ENCODE measurements around the gene SCAF4. TPM values are rescaled to one million over a fixed set of nuclear protein-coding genes. Genes with fewer than 3 reads are reported as not detected.

SCAF4 gene
- total and polyA plus RNA-seq, 2 of the 8 experiments (the other 6 are each of a cell fraction or from before 2014, with no cell fraction given): 28.9 to 55.1 TPM

GRCh38 chr21:31760931-31761330 is 29.0 kb upstream of the SCAF4 start:
- Histone ChIP-seq H4K91ac (replicated peaks; ENCODE audit: insufficient read length, low read length) (no peak overlapping the region), H3K18ac (ENCODE audit: extremely low read depth, low read length) (no peak overlapping the region), H2BK12ac (ENCODE audit: low read depth, low read length) (no peak overlapping the region), H2BK120ac (replicated peaks; ENCODE audit: low read depth, low read length) (no peak overlapping the region), H4K5ac (ENCODE audit: insufficient read length, low read depth, low read length) (no peak overlapping the region), H2AK5ac (ENCODE audit: low read depth, low read length) (no peak overlapping the region), H3K27ac (ENCODE audit: low read depth, low read length) (no peak overlapping the region), H3K4me3 (ENCODE audit: extremely low read depth in 1 of 4, insufficient read depth in 2 of 4, low read depth in 3 of 4, low read length in 4 of 4) (no peak overlapping the region), H3K79me1 (ENCODE audit: low read depth, low read length) (no peaks in the 10 kb centered on the region), H2BK5ac (ENCODE audit: low read depth, low read length) (no peak overlapping the region), H3K14ac (ENCODE audit: insufficient read length) (no peak overlapping the region), H3K79me2 (ENCODE audit: control insufficient read depth in 1 of 2, insufficient read depth in 2 of 2, low read length in 2 of 2) (no peaks in the 10 kb centered on the region), H3K9me3 (ENCODE audit: insufficient read depth in 2 of 2, low read depth in 1 of 2, low read length in 1 of 2) (peaks cover 0 to 1% of the 10 kb centered on the region in 2 experiments; a peak in 1 of 4 replicates), H3K9ac (replicated peaks in 1 of 4; ENCODE audit: extremely low read depth in 1 of 4, low read depth in 3 of 4, low read length in 3 of 4) (no peak overlapping the region), H3K36me3 (ENCODE audit: control insufficient read depth in 2 of 4, insufficient read depth in 4 of 4, low read length in 3 of 4) (no peaks in the 10 kb centered on the region), H3K4ac (replicated peaks; ENCODE audit: insufficient read length, low read depth, low read length) (no peak overlapping the region), H3K23me2 (ENCODE audit: low read depth, low read length) (no peaks in the 10 kb centered on the region), H3K23ac (ENCODE audit: insufficient read length) (no peak overlapping the region), H2AFZ (ENCODE audit: low read length) (no peak overlapping the region), H2BK20ac (ENCODE audit: low read length) (no peak overlapping the region), H4K8ac (ENCODE audit: extremely low read depth, insufficient read depth, low read length) (no peak overlapping the region), H3K56ac (replicated peaks; ENCODE audit: insufficient read length, low read depth, low read length) (no peak overlapping the region), H2BK15ac (ENCODE audit: low read length) (no peak overlapping the region), H3K4me1 (replicated peaks in 1 of 4; ENCODE audit: control insufficient read depth in 3 of 4, insufficient read depth in 4 of 4, low read length in 3 of 4) (no peaks in the 10 kb centered on the region), H3K27me3 (replicated peaks in 1 of 4; ENCODE audit: control insufficient read depth in 3 of 4, extremely low read depth in 1 of 4, insufficient read depth in 3 of 4, low read length in 3 of 4) (no peaks in the 10 kb centered on the region), H4K20me1 (replicated peaks in 1 of 2; ENCODE audit: control insufficient read depth in 1 of 2, insufficient read depth in 2 of 2, low read length in 2 of 2) (no peaks in the 10 kb centered on the region), H3K4me2 (ENCODE audit: insufficient read depth in 1 of 2, low read depth in 2 of 2, low read length in 2 of 2) (no peak overlapping the region)
- WGBS, 2 experiments (ENCODE audit: extremely low coverage in 1 of 2, insufficient coverage in 1 of 2, insufficient read length in 1 of 2, insufficient replicate concordance in 2 of 2, low coverage in 1 of 2, low lambda C conversion rate in 2 of 2, missing lambda C conversion rate in 1 of 2): 88% methylated on average over 3 of the region's 4 CpGs; no CpG with 5 or more reads in 1 of the 2 experiments
- ChIA-PET CTCF (ENCODE audit: partially characterized antibody) (no interaction called here), POLR2A (ENCODE audit: partially characterized antibody) (no interaction called here)
- FAIRE-seq (no peak), DNase-seq (ENCODE audit: low read depth in 1 of 2, low spot score in 2 of 2) (no peak)
- TF ChIP-seq RFX5 (IDR thresholded peaks at IDR 0.05; ENCODE audit: borderline replicate concordance, low read depth, low read length) (no peak), POU5F1 (IDR thresholded peaks at IDR 0.05; ENCODE audit: low read depth, low read length) (no peak), HDAC2 (IDR thresholded peaks at IDR 0.05; ENCODE audit: borderline replicate concordance in 1 of 2, low read depth in 2 of 2, low read length in 2 of 2) (no peak), ATF2 (IDR thresholded peaks at IDR 0.05; ENCODE audit: low read length) (no peak), SAP30 (IDR thresholded peaks at IDR 0.05; ENCODE audit: insufficient read depth, insufficient replicate concordance, low read length) (no peak), ATF3 (IDR thresholded peaks at IDR 0.05; ENCODE audit: insufficient read depth, low read depth, low read length) (no peak)
